Adrenal gland (tissue), 12 donors: ENCODE data around the gene ITPK1. TPM values are rescaled to one million over a fixed set of nuclear protein-coding genes. Genes with fewer than 3 reads are reported as not detected.
A peak's percentile ranks its signal among the peaks of the same experiment; 100 is the strongest.

Experiments used
- DNase-seq, 7 donors: peaks; one replicate each; pipeline ENCODE4 v3.0.0-alpha.2; 2019 to 2020
- H3K27ac ChIP-seq, 5 donors: fragments of 200-600 bp; sonication (generic) in 4 of 5; 1 replicate in 3 of 5; 2 replicates in 2 of 5; pipeline versions ENCODE4 v1.5.1 to v1.8.0; 2016 to 2020; ENCODE audit warnings: mild to moderate bottlenecking in 1 of 5
- H3K27me3 ChIP-seq: fragments of 200-600 bp; 2 replicates; pipeline ENCODE4 v1.8.0; 2021
- H3K36me3 ChIP-seq, 2 donors: fragments of 200-600 bp; replicated peaks in 1 of 2; 1 replicate in 1 of 2; 2 replicates in 1 of 2; pipeline versions ENCODE4 v1.5.1 to v1.8.0; 2018 to 2022
- H3K4me1 ChIP-seq, 2 donors: fragments of 200-600 bp; replicated peaks in 1 of 2; 1 replicate in 1 of 2; 2 replicates in 1 of 2; pipeline versions ENCODE4 v1.5.1 to v1.8.0; 2018 to 2021
- H3K4me3 ChIP-seq, 4 donors: fragments of 200-600 bp; sonication (generic) in 3 of 4; one replicate each; pipeline ENCODE4 v1.5.1; 2016 to 2018
- H3K9me3 ChIP-seq, 3 donors: fragments of 200-600 bp; sonication (generic) in 1 of 3; replicated peaks in 1 of 3; 1 replicate in 2 of 3; 2 replicates in 1 of 3; pipeline versions ENCODE4 v1.5.1 to v1.8.0; 2016 to 2021
- POLR2A ChIP-seq, 2 donors: fragments of 450-650 bp; IDR thresholded peaks; one replicate each; pipeline ENCODE4 v1.6.1; 2017; ENCODE audit warnings: antibody characterized with exemption in 2 of 2, mild to moderate bottlenecking in 2 of 2, moderate library complexity in 1 of 2
- WGBS, 4 donors: extraction: QIAGEN DNeasy Blood & Tissue Kit in 2 of 4; methylation state at CpG; one replicate each; pipeline versions ENCODE4 v1.1.5 to v1.1.7; 2013 to 2017; 5-methylcytosine and 5-hydroxymethylcytosine counted together
- intact Hi-C, 2 donors: fragments of 100-400 bp; cut with DNase I; formaldehyde crosslinking; loops; one replicate each; pipeline versions ENCODE4 v1.14.1 to v1.15.0; 2022 to 2023
- polyA plus RNA-seq, 3 donors: library from polyadenylated mRNA; stranded (reverse); fragments of 200-250 nt in 2 of 3; fragments of 350-450 nt in 1 of 3; fragmentation: Illumina TruSeq in 1 of 3; extraction: RNeasy Lipid Tissue Mini Kit (QIAGEN cat#74804) in 1 of 3; gene quantifications; one replicate each; pipeline ENCODE4 v1.2.3, GENCODE V29; 2013 to 2014
- total RNA-seq, 9 donors: library from RNA; depleted of rRNA in 4 of 9; stranded (reverse); fragments of >200 nt in 4 of 9; fragments of 120-200 nt in 1 of 9; fragmentation: NEBNext Ultra II Directional in 1 of 9; extraction: Animal tissue kit (Norgen Biotek cat#: 25700) in 1 of 9; gene quantifications; one replicate each; pipeline versions ENCODE4 v1.1.0 to v1.2.4, GENCODE V29; 2013 to 2023
- TF ChIP-seq, protein P1 (sequence below), 6 experiments: fragments of 450-650 bp in 4 of 6; fragments of 200-600 bp in 2 of 6; sonication (generic) in 1 of 6; IDR thresholded peaks; 1 replicate in 5 of 6; 2 replicates in 1 of 6; pipeline versions ENCODE4 v1.5.1 to v1.8.0; 2016 to 2021; ENCODE audit warnings: antibody characterized with exemption in 6 of 6, mild to moderate bottlenecking in 2 of 6, moderate library complexity in 1 of 6
- donor health status: healthy with polysubstance abuse.
- donor health status: Bipolar disorder and iron deficiency.
- donor health status: DM: yes; HTN: yes; CAD: no.
- donor health status: DM: no; HTN: no; CAD: no.
- donor health status: DM: no; HTN: no; CAD: no.
- donor health status: DM: yes; HTN: yes; CAD: no.

The ITPK1 gene
- total and polyA plus RNA-seq, 12 donors = 28.1 to 182 (median 49.2) TPM

DNA sequence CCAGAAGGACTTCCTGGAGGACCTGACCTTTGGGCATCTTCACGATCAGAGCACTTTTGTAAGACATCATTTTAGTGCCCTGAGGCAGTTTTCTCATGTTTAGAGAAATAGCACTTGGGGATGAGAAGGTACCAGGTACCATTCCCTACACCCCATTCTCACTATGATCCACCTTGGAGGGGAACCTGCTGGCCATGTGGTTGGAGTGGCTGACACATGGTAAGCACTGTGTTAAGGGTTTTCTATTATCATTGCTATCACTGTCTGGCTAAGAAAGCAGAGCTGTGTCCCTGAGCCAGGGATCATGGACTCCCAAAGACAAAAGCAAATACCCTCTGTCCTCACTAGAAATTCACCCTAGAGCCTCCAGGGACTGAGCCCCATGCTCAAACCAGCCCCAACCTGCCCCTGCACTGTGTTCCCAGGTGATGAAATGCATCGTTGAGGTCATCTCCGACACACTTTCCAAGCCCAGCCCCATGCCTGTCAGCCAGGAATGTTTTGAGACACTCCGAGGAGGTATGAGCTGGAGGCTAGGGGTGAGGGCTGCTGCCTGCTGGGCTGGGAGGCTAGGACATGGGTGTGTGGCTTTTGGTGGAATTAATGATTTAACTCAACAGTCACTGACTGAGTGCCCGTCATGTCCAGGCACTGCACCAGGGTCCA lies 189.4 kb downstream of the ITPK1 start:
- H3K4me1 ChIP-seq = peaks cover 0 to 3% of the 10 kb centered on the region in 2 donors
- no peaks in the 10 kb centered on the region for H3K9me3 ChIP-seq
- no peak for TF ChIP-seq POLR2A (IDR thresholded peaks at IDR 0.05)
- TF ChIP-seq, protein P1, sequence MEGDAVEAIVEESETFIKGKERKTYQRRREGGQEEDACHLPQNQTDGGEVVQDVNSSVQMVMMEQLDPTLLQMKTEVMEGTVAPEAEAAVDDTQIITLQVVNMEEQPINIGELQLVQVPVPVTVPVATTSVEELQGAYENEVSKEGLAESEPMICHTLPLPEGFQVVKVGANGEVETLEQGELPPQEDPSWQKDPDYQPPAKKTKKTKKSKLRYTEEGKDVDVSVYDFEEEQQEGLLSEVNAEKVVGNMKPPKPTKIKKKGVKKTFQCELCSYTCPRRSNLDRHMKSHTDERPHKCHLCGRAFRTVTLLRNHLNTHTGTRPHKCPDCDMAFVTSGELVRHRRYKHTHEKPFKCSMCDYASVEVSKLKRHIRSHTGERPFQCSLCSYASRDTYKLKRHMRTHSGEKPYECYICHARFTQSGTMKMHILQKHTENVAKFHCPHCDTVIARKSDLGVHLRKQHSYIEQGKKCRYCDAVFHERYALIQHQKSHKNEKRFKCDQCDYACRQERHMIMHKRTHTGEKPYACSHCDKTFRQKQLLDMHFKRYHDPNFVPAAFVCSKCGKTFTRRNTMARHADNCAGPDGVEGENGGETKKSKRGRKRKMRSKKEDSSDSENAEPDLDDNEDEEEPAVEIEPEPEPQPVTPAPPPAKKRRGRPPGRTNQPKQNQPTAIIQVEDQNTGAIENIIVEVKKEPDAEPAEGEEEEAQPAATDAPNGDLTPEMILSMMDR (IDR thresholded peaks at IDR 0.05) = no peak
- no peak overlapping the region for H3K27ac ChIP-seq
- H3K36me3 ChIP-seq = no peaks in the 10 kb centered on the region
- no peak overlapping the region for H3K4me3 ChIP-seq
- WGBS, 4 donors = 59 to 82% (median 70%) methylated on average over 3 to 5 of the region's 5 CpGs
- no peak for DNase-seq
- H3K27me3 ChIP-seq = peaks cover 7% of the 10 kb centered on the region
- intact Hi-C loops = no loop called here

DNA sequence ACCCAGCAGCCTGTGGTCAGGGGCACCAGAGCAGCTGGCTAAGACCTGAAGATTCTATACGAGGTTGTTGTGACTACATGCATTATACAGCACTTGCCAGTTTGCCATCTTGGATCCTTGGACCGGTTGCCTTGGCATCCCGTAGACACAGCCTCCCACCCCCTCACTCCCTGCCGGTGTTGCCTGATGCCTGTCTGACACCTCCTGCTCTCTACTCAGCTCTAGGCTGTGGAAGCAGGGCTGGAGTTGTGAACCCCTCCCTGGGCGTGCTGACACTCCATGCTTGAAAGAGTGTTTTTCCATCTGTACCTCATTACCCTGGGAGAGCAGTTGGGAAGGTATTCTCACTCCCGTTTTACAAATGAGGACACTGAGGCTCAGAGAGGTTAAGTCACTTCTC lies 190.3 kb downstream of the ITPK1 start:
- Histone ChIP-seq H3K27me3 (peaks cover 7% of the 10 kb centered on the region), H3K27ac (no peak overlapping the region), H3K9me3 (no peaks in the 10 kb centered on the region), H3K4me1 (peaks cover 0 to 3% of the 10 kb centered on the region in 2 donors), H3K36me3 (no peaks in the 10 kb centered on the region), H3K4me3 (no peak overlapping the region)
- TF ChIP-seq, protein P1 (IDR thresholded peaks at IDR 0.05) = no peak
- TF ChIP-seq POLR2A (IDR thresholded peaks at IDR 0.05) = no peak
- DNase-seq = no peak
- intact Hi-C loops = no loop called here
- 65 to 77% (median 69%) methylated on average over 5 to 6 of the region's 6 CpGs for WGBS, 4 donors

DNA sequence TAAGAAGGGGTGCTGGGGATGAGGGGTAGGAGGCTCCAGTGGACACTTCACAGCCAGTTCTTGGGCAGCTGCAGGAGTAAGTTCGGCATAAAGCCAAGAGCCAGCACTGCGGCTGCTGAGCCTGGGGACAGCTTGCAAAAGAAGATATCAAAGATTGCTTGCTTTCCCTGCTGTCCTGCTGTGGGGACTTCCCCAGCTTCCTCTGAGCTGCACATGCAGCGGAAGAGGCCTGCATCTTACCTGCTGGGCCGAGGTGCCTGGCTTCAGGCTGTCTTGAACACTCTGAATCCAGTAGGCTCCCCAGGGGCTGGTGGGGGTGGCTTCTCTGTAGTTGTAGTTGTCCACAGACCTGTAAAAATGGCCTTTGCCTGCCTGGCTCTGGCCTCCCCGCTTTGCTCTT lies 191.5 kb downstream of the ITPK1 start:
- no peak for TF ChIP-seq POLR2A (IDR thresholded peaks at IDR 0.05)
- TF ChIP-seq, protein P1 (IDR thresholded peaks at IDR 0.05) = no peak
- H3K36me3 ChIP-seq = no peaks in the 10 kb centered on the region
- no peak overlapping the region for H3K4me3 ChIP-seq
- no peaks in the 10 kb centered on the region for H3K9me3 ChIP-seq
- intact Hi-C loops = no loop called here
- H3K27me3 ChIP-seq = peaks cover 7% of the 10 kb centered on the region
- no peak for DNase-seq
- peak overlapping the region in 1 of 5 donors; percentile 44 for H3K27ac ChIP-seq
- WGBS, 4 donors = 45 to 62% (median 55%) methylated on average over 5 of the region's 5 CpGs
- peaks cover 0 to 3% of the 10 kb centered on the region in 2 donors for H3K4me1 ChIP-seq

DNA sequence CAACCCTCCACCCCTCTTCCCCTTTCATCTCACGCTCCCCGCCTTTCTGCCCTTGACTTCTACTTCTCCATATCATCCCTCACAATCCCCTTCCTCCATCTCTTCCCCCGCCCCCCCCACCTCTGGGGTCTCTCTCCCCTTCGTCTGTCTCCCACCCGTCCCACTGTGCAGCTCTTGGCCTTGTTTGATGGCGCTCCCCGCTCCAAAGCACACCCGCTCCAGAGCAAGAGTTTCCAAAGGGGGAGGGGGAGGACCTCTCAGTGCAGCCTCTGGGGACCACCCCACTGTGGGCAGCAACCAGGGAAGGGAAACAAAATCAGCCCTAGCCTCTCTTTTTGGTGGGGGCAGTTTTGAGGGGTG lies 192.0 kb downstream of the ITPK1 start:
- 41 to 50% (median 45%) methylated on average over 8 of the region's 8 CpGs for WGBS, 4 donors

More for the DNA sequence above, 192.0 kb downstream of the ITPK1 start:
- intact Hi-C loops = no loop called here
- Histone ChIP-seq H3K27me3 (peaks cover 7% of the 10 kb centered on the region), H3K36me3 (no peaks in the 10 kb centered on the region), H3K4me3 (no peak overlapping the region), H3K4me1 (peaks cover 0 to 3% of the 10 kb centered on the region in 2 donors), H3K9me3 (no peaks in the 10 kb centered on the region), H3K27ac (peak overlapping the region in 1 of 5 donors; percentile 26)
- DNase-seq = no peak
- TF ChIP-seq POLR2A (IDR thresholded peaks at IDR 0.05) = no peak
- TF ChIP-seq, protein P1 (IDR thresholded peaks at IDR 0.05) = no peak
